ENCODE results near the gene VIM. TPM values are rescaled to one million over a fixed set of nuclear protein-coding genes. Genes with fewer than 3 reads are reported as not detected.

Gene VIM
- total RNA-seq, 1 experiment from 2014 or later: 9,336 TPM

- DNase-seq (ENCODE audit: low read depth): peak; percentile 23
Observed at GRCh38 chr10:17209881-17210280, 18.2 kb upstream of the VIM start.

DNA sequence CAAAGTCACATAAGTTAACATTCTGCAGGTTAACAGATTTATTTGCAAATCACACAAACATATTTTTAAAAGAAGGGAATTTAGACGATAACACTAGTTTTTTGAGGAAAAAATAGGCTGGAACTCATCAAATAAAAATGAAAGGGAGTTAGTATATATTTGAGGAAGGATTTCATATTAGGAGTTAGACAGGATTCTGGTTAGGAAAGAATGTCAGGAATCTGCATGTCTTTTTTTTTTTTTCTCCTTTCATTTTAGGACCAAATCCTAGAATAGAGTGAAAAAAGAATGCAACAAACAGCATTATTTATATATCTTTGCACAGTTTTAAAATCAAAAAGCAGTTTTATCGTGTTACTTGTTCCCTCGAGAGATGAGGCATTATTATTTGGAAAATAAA lies 17.7 kb upstream of the VIM start:
- peak; percentile 36 for DNase-seq (ENCODE audit: low read depth)

- no peak for DNase-seq (ENCODE audit: low read depth)
Observed at GRCh38 chr10:17212802-17213221, 15.2 kb upstream of the VIM start.

- peak; percentile 63 for DNase-seq (ENCODE audit: low read depth)
Observed at GRCh38 chr10:17213646-17214349, 14.2 kb upstream of the VIM start.

DNA sequence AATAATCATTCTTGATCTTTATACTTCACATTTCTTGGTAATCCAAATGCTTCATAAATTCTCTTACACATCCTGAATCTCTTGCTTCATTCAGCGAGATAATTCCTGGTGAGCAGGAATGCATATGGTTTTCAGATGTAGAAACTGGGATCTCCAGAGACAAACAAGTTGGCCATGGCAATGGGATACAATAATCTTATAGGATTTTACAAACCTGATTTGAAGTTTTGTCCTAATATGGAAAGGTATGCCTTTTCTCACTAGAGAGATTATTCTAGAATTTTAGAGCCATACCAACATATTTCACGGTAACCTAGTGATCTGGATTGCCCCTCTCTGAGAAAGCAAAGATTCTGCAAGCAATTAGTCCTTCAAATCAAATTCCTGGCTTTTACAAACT lies 13.5 kb upstream of the VIM start:
- DNase-seq (ENCODE audit: low read depth): no peak

GRCh38 chr10:17214971-17215781 lies 12.9 kb upstream of the VIM start:
- peak; percentile 94 for DNase-seq (ENCODE audit: low read depth)

DNA sequence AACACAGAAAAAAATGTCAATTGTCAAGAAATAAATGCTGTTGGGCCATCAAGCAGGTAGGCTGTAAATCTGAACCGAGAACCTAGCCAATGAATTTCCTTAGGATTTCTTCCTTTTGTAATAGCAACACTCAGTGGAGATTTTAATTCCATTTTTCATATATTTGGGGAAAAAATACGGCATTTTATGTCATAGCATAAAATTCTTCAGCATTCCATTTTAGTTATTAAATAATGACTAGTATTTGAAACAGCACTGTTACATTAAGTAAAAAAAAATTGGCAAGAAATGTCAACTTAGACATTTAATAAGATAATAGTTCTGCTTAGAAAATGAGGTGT lies 12.3 kb upstream of the VIM start:
- no peak for DNase-seq (ENCODE audit: low read depth)

- DNase-seq (ENCODE audit: low read depth): peak; percentile 98
Observed at GRCh38 chr10:17216217-17216900, 11.7 kb upstream of the VIM start.

DNA sequence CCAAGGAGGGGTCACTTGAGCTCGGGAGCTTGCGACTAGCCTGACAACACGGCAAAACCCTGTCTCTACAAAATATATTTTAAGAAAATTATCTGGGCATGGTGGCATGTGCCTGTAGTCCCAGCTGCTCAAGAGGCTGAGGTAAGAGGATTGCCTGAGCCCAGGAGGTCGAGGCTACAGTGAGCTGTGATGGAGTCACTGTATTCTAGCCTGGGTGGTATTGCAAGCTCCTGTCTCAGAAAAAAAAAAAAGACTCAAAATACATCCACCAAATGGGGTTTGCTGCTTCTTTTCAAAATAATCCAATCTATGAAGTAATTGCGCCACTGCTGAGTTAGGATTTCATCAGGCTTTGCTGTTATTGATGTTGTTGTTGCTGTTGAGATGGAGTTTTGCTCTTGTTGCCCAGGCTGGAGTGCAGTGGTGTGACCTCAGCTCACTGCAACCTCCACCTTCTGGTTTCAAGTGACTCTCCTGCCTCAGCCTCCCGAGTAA lies 11.1 kb upstream of the VIM start:
- DNase-seq (ENCODE audit: low read depth): no peak

DNA sequence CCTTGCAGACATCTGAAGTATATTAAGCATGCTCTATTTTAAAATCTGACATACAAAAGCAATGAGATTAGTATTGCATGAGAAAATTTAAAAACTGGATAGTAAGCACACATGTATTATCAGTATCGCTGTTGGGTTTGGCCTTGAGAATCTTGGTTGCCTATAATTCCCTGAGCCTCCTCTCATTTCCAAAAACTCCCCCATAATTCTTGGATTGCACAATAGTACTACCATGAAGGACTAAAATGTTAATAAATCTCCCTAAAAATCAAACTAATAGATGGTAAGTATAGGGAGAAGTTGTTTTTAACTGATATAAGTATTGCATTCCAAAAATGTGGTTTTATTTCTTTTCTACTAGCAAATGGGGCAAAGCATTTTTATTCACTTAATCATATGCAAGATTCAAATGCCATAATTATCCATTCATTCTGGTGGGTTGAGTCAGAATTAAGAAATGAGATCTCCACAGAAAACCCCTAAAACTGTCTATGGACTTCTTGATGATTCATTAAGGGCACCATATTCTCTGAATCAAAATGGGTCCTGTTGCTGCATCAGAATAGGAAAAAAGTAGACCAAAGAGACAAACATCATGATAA lies 10.3 kb upstream of the VIM start:
- peak; percentile 87 for DNase-seq (ENCODE audit: low read depth)

- no peak for DNase-seq (ENCODE audit: low read depth)
Observed at GRCh38 chr10:17219024-17219423, 9.0 kb upstream of the VIM start.

GRCh38 chr10:17220652-17221100 lies 7.4 kb upstream of the VIM start:
- no peak for DNase-seq (ENCODE audit: low read depth)

DNA sequence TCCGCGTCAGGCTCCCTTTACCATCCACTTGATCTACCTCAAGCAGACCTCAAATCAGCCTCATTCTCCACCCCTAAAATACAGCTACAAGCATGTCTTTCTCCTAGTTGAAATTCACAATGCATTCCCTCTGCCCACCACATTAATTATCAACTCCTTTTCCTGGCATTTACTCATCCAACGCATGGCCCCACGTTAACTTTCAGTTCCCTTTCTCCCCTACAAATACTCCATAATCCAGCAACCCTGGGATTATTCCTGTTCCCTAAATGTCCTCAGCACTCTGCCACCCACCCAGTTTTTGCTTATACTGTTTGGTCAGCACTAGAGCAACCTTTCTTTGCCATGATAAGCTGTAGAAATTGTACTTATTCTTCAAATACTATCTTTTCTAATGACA lies 5.7 kb upstream of the VIM start:
- DNase-seq (ENCODE audit: low read depth): no peak

- no peak for DNase-seq (ENCODE audit: low read depth)
Observed at GRCh38 chr10:17225808-17226207, 2.2 kb upstream of the VIM start.

- DNase-seq (ENCODE audit: low read depth): no peak
Observed at GRCh38 chr10:17226891-17227303, 1.1 kb upstream of the VIM start.

DNA sequence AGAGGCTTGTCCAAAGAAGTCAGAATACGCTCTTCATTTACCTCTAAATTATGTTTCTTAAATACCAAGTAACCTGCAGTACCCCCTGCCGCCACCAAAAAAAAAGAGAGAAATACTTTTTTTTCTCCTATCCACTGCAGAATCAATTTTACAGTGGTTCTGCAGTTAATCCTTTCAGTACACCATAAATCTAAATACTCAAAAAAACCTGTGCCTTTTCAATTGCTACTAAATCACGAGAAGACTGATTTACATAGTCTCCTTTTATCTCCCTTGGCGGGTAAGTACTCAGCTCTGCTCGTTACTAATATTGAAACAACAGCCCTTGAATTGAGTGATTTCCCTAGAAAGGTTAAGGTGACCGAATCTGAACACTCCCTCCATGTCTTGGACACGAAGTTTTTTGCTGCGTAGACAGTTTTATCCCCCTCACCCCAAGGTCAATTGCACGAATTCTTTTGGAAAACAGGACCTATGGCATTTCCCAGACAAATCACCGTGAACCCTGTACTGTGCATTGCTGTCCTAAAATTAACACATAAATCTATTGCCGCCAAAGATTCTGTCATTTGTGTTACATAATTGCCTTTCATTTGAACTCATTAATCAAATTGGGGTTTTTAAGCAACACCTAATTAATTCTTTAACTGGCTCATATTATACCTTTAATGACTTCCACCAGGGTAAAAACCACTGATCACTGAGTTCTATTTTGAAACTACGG lies 512 bp upstream of the VIM start:
- DNase-seq (ENCODE audit: low read depth): peak; percentile 70

- peak; percentile 92 for DNase-seq (ENCODE audit: low read depth)
Observed at GRCh38 chr10:17229016-17229716, 1.1 kb downstream of the VIM start.

DNA sequence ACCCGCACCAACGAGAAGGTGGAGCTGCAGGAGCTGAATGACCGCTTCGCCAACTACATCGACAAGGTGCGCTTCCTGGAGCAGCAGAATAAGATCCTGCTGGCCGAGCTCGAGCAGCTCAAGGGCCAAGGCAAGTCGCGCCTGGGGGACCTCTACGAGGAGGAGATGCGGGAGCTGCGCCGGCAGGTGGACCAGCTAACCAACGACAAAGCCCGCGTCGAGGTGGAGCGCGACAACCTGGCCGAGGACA lies 1.6 kb downstream of the VIM start:
- DNase-seq (ENCODE audit: low read depth): no peak

- DNase-seq (ENCODE audit: low read depth): peak; percentile 84
Observed at GRCh38 chr10:17229967-17230682, 2.1 kb downstream of the VIM start.

DNA sequence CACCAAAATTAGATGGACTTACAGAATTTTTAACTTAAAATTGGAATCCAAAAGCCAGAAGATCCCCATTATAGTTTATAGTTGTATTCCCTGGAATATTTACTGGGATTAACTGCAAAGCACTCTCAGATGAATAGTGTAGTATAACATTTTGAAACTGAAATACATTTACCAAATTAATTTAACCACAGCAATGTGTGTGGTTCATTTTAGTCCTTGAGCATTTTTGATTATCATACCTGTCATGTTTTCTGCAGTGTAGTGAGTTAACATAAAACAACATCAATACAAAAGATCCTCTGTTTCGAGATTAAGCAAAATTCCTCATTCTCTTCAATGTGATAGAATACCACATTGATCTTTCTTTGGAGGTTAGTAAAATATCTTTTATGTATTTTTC lies 3.7 kb downstream of the VIM start:
- DNase-seq (ENCODE audit: low read depth): no peak

Data from LHCN-M2 (cell line).